Right lobe of liver (tissue), 4 donors: ENCODE data around the gene NMBR.

Source experiments
- CTCF ChIP-seq, 4 donors: fragments of 200-600 bp in 3 of 4; fragments of 450-650 bp in 1 of 4; IDR thresholded peaks; one replicate each; pipeline versions ENCODE4 v1.5.1 to v1.8.0; 2016 to 2022; ENCODE audit warnings: antibody characterized with exemption in 4 of 4, mild to moderate bottlenecking in 2 of 4
- POLR2A ChIP-seq: fragments of 450-650 bp; IDR thresholded peaks from one replicate; pipeline ENCODE4 v1.6.1; 2017; ENCODE audit warnings: antibody characterized with exemption, mild to moderate bottlenecking
- donor health status: DM: no; HTN: no; CAD: no.
- donor health status: DM: no; HTN: no; CAD: no.
- donor health status: DM: no; HTN: yes; CAD: no.

GRCh38 chr6:142112451-142113061 is 34.4 kb downstream of the NMBR start:
- TF ChIP-seq POLR2A (no peak), CTCF (IDR thresholded peaks at IDR 0.05) (peak; percentile 74 to 81 (median 80))
